GM12873 (cell line): ENCODE data around the gene SMPD3.

ENCODE experiments used
- CTCF ChIP-seq: IDR thresholded peaks from 2 replicates; pipeline ENCODE4 v1.5.1; 2012; ENCODE audit warnings: low read depth, mild to moderate bottlenecking, moderate library complexity, low read length, control low read depth; ENCODE audit not compliant: insufficient read depth; ENCODE audit errors: missing control alignments

The SMPD3 gene

DNA sequence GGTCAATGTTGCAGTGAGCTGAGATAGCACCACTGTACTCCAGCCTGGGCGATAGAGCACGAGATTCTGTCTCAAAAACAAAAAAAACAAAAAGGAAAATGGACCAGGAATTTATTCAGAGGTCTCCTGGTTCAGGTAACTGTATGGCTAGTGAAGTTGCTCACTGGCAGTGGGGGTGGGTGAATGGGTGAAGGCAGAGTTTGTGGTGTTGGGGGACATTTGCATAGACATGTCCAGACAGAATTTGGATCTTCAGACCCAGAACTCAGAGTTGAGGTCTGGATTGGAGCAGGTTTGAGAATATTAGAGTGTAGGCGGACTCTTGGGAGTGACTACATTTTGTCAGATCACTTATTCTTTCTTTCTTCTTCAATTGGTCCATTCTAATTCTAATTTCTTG is 55.0 kb downstream of the SMPD3 start:
- TF ChIP-seq CTCF: no peak

DNA sequence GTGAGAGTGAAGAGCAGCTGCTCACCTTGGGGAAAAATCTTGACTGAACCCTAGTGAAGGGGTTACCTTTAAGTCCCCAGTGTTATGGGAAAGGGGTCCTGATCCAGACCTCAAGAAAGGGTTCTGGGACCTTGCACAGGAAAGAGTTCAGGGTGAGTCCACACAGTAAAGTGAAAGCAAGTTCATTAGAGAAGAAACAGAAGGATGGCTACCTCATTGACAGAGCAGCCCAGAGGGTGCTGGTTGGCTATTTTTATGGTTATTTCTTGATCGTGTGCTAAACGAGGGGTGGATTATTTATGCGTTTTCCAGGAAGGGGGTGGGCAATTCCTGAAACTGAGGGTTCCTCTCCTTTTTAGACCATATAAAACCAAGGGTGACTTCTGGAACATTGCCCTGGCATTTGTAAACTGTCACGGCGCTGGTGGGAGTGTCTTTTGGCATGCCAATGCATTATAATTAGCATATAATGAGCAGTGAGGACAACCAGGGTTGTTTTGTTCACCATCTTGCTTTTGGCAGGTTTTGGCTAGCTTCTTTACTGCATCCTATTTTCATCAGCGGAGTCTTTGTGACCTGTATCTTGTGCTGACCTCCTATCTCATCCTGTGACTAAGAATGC is 58.4 kb downstream of the SMPD3 start:
- no peak for TF ChIP-seq CTCF

DNA sequence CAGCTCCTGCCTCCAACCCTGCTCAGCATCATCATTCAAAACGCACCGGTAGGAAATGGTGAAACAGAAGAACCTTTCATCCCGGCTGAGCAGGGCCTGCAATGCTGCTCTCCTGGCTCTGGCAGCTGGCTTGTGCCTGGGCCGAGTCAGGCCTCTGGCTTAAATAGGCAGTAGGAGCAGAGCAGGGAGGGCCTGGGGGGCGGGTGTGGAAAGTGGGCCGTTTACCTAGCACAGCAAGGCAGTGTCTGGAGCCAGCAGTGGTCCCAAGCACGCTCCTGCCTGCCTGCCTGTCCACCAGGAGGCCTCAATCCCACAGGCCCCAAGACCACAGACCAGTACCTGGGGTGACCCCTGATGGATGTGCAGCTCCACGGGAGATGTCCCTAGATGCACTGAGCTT is 59.3 kb downstream of the SMPD3 start:
- TF ChIP-seq CTCF: no peak

GRCh38 chr16:68388124-68388523 is 60.2 kb downstream of the SMPD3 start:
- no peak for TF ChIP-seq CTCF

- no peak for TF ChIP-seq CTCF
These were observed 61.0 kb downstream of the SMPD3 start for GRCh38 chr16:68387301-68387700.

DNA sequence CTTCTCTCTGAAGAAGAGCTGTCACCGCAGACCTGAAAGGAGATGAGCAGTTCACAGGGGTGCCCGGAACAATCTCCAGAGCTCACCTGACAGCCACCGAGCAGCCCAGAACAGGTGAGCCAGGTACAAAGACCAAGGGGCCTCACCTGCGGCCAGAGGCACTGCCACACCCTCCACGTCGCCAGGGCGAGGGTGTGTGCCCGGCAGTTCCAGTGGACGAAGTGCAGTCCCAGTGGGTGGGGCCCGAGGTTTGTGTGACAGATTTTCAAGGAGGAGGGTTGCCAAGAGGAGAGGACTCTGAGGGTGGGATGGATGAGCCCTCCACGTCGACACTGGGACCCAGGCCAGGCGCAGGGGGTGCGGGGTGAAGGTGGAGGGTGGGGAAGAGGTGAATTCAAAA is 61.7 kb downstream of the SMPD3 start:
- no peak for TF ChIP-seq CTCF

DNA sequence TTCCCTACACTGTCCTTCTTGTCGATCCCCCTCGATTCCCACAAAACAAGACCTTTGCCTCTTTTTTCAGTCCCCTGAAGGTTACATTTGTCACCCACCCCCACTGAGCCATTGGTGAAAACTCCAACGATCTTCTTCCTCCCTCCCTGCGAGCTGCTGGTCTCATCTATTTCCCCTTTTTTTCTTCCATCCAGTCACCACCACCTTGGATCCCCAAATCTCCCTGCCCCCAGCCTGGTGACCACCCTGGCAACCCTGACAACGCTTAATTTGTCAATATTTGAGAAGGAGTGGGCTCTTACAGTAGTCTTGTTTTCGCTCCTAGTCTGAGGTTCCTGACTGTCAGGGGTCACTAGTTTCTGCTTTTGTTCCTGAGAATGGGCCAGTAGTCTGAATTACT is 62.9 kb downstream of the SMPD3 start:
- TF ChIP-seq CTCF: no peak
